ENCODE results near the gene MAN1C1. TPM values are rescaled to one million over a fixed set of nuclear protein-coding genes. Genes with fewer than 3 reads are reported as not detected.

The MAN1C1 gene
- total and polyA plus RNA-seq, 10 of the 15 experiments (the other 5 are each of a cell fraction or from before 2014, with no cell fraction given), result 0.12 to 0.56 (median 0.22) TPM; not detected in 3

DNA sequence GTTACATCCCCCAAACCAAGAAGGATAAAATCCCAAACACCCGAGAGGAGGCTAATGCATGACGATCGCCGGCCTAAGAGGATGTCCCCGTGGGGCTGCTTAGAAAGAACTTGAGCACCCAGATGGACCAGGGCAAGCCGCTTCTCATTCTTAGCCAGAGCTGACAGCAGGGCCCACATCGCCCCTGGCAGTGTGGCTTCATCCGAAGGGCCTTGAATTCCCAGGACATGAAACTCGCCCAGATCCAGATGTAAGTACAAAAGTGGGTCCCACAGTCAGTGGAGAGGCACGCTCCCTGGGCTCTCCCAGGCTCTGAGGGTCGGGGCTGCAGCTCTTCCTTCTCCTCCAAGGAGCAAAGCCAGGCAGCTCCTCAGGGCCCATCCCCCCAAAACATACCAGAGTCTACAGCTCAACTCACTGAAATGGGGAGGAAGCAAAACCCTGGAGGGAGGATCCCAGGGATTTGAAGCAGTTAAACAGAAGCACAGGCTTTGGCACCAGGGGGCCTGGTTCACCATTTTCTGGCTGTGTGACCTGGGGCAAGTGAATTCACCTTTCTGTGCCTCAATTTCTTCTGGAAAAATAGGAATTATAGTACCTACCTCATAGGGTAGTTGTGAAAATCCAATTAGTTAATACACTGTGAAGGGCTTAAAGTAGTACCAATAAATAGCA is 85.6 kb downstream of the MAN1C1 start:
- ChIA-PET CTCF (interaction anchor here (2.3 kb wide), 1 partner anchor 11 kb away, joined by 5 read pairs; no protein-coding TSS in a partner anchor), RAD21 (ENCODE audit: unreplicated experiment) (no interaction called here), SMC1A (ENCODE audit: uncharacterized antibody, unreplicated experiment) (no interaction called here), POLR2A (no interaction called here)
- no TSS peak for BruUV-seq (replicated peaks)
- no peak overlapping the region for H3K4me3 ChIP-seq
- H3K4me2 ChIP-seq (ENCODE audit: control insufficient read depth, insufficient read depth), result no peak overlapping the region
- no peaks in the 10 kb centered on the region; the same call in none of the 2 replicates for H4K20me1 ChIP-seq (ENCODE audit: control insufficient read depth, insufficient read depth)
- in situ Hi-C loops (cut with MboI) (no loop called here), intact Hi-C loops (cut with micrococcal nuclease; ENCODE audit: unreplicated experiment) (no loop called here)
- no peak for ATAC-seq
- TF ChIP-seq CREB1 (IDR thresholded peaks at IDR 0.05; ENCODE audit: low read depth), result no peak
- TF ChIP-seq SP1 (IDR thresholded peaks at IDR 0.05; ENCODE audit: low read depth, low read length), result no peak
- TF ChIP-seq RCOR1 (conservative IDR thresholded peaks at IDR 0.05; ENCODE audit: low read depth, low read length), result no peak
- TF ChIP-seq DPF2 (IDR thresholded peaks at IDR 0.05), result no peak
- no peak for TF ChIP-seq EGR1 (IDR thresholded peaks at IDR 0.05; ENCODE audit: borderline replicate concordance in 1 of 2, low read depth in 2 of 2, low read length in 2 of 2)
- no peaks in the 10 kb centered on the region for H3K36me3 ChIP-seq (ENCODE audit: control insufficient read depth in 2 of 2, insufficient read depth in 2 of 2, low read length in 1 of 2)
- FAIRE-seq, result no peak
- no peaks in the 10 kb centered on the region for H3K79me2 ChIP-seq (ENCODE audit: control insufficient read depth, insufficient read depth, low read length)
- peaks cover 6 to 11% of the 10 kb centered on the region in 2 experiments for H3K27me3 ChIP-seq (replicated peaks in 1 of 2; ENCODE audit: control insufficient read depth in 2 of 2, insufficient read depth in 2 of 2, low read length in 1 of 2)
- no peak for DNase-seq (ENCODE audit: low read depth, low spot score)
- no peaks in the 10 kb centered on the region for H3K4me1 ChIP-seq (ENCODE audit: control insufficient read depth, insufficient read depth, low read length)
- no peak overlapping the region for H2AFZ ChIP-seq (ENCODE audit: control insufficient read depth, low read depth, low read length)
- 63% methylated on average over 11 of the region's 11 CpGs for WGBS (ENCODE audit: insufficient coverage, insufficient replicate concordance, low lambda C conversion rate, missing lambda C conversion rate)
- no peaks in the 10 kb centered on the region for H3K9me3 ChIP-seq (replicated peaks; ENCODE audit: control insufficient read depth, insufficient read depth, low read length)
- no peak overlapping the region for H3K27ac ChIP-seq (ENCODE audit: control insufficient read depth, insufficient read depth)
- no peak overlapping the region for H3K9ac ChIP-seq (ENCODE audit: control insufficient read depth, insufficient read depth, low read length)

DNA sequence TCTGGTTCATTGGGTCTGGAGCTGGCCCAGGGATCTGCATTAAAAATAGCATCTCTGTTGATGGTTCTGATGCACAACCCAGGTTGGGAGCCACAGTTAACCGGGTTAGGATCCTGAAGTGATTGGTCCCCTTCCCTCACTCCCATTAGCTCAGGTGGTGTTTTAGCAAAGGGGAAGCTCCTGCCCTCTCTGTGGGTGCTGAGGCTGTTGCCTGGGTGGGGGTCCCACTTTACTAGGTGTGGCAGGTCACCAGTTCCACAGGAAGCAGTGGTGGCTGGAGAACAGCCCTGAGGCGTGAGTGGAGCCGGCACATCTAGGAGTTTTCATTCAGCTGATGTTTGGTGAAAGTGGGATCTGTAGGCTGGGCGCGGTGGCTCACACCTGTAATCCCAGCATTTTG is 86.5 kb downstream of the MAN1C1 start:
- WGBS (ENCODE audit: insufficient coverage, insufficient replicate concordance, low lambda C conversion rate, missing lambda C conversion rate), result 37% methylated on average over 5 of the region's 5 CpGs
- H4K20me1 ChIP-seq (ENCODE audit: control insufficient read depth, insufficient read depth), result no peaks in the 10 kb centered on the region; the same call in none of the 2 replicates
- TF ChIP-seq NRF1 (conservative IDR thresholded peaks at IDR 0.05; ENCODE audit: low read depth, low read length) (no peak), FOXK2 (IDR thresholded peaks at IDR 0.05) (no peak)
- TF ChIP-seq, protein P1, sequence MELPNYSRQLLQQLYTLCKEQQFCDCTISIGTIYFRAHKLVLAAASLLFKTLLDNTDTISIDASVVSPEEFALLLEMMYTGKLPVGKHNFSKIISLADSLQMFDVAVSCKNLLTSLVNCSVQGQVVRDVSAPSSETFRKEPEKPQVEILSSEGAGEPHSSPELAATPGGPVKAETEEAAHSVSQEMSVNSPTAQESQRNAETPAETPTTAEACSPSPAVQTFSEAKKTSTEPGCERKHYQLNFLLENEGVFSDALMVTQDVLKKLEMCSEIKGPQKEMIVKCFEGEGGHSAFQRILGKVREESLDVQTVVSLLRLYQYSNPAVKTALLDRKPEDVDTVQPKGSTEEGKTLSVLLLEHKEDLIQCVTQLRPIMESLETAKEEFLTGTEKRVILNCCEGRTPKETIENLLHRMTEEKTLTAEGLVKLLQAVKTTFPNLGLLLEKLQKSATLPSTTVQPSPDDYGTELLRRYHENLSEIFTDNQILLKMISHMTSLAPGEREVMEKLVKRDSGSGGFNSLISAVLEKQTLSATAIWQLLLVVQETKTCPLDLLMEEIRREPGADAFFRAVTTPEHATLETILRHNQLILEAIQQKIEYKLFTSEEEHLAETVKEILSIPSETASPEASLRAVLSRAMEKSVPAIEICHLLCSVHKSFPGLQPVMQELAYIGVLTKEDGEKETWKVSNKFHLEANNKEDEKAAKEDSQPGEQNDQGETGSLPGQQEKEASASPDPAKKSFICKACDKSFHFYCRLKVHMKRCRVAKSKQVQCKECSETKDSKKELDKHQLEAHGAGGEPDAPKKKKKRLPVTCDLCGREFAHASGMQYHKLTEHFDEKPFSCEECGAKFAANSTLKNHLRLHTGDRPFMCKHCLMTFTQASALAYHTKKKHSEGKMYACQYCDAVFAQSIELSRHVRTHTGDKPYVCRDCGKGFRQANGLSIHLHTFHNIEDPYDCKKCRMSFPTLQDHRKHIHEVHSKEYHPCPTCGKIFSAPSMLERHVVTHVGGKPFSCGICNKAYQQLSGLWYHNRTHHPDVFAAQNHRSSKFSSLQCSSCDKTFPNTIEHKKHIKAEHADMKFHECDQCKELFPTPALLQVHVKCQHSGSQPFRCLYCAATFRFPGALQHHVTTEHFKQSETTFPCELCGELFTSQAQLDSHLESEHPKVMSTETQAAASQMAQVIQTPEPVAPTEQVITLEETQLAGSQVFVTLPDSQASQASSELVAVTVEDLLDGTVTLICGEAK (IDR thresholded peaks at IDR 0.05; ENCODE audit: borderline replicate concordance), result no peak
- TF ChIP-seq, protein P2, sequence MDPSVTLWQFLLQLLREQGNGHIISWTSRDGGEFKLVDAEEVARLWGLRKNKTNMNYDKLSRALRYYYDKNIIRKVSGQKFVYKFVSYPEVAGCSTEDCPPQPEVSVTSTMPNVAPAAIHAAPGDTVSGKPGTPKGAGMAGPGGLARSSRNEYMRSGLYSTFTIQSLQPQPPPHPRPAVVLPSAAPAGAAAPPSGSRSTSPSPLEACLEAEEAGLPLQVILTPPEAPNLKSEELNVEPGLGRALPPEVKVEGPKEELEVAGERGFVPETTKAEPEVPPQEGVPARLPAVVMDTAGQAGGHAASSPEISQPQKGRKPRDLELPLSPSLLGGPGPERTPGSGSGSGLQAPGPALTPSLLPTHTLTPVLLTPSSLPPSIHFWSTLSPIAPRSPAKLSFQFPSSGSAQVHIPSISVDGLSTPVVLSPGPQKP (IDR thresholded peaks at IDR 0.05; ENCODE audit: low read depth, low read length), result no peak
- ChIA-PET RAD21 (ENCODE audit: unreplicated experiment) (no interaction called here), CTCF (interaction anchor here (2.3 kb wide), 1 partner anchor 11 kb away, joined by 5 read pairs; no protein-coding TSS in a partner anchor), POLR2A (no interaction called here), SMC1A (ENCODE audit: uncharacterized antibody, unreplicated experiment) (no interaction called here)
- H3K9ac ChIP-seq (ENCODE audit: control insufficient read depth, insufficient read depth, low read length), result no peak overlapping the region
- intact Hi-C loops (cut with micrococcal nuclease; ENCODE audit: unreplicated experiment) (no loop called here), in situ Hi-C loops (cut with MboI) (no loop called here)
- no peaks in the 10 kb centered on the region for H3K79me2 ChIP-seq (ENCODE audit: control insufficient read depth, insufficient read depth, low read length)
- H3K4me1 ChIP-seq (ENCODE audit: control insufficient read depth, insufficient read depth, low read length), result no peaks in the 10 kb centered on the region
- FAIRE-seq, result no peak
- no peaks in the 10 kb centered on the region for H3K36me3 ChIP-seq (ENCODE audit: control insufficient read depth in 2 of 2, insufficient read depth in 2 of 2, low read length in 1 of 2)
- BruUV-seq (replicated peaks), result no TSS peak
- H3K4me2 ChIP-seq (ENCODE audit: control insufficient read depth, insufficient read depth), result no peak overlapping the region
- peaks cover 6 to 11% of the 10 kb centered on the region in 2 experiments for H3K27me3 ChIP-seq (replicated peaks in 1 of 2; ENCODE audit: control insufficient read depth in 2 of 2, insufficient read depth in 2 of 2, low read length in 1 of 2)
- H2AFZ ChIP-seq (ENCODE audit: control insufficient read depth, low read depth, low read length), result no peak overlapping the region
- no peaks in the 10 kb centered on the region for H3K9me3 ChIP-seq (replicated peaks; ENCODE audit: control insufficient read depth, insufficient read depth, low read length)
- no peak overlapping the region for H3K27ac ChIP-seq (ENCODE audit: control insufficient read depth, insufficient read depth)
- no peak for DNase-seq (ENCODE audit: low read depth, low spot score)
- no peak for ATAC-seq
- no peak overlapping the region for H3K4me3 ChIP-seq

All from GM12878 (cell line).